NCI-H446 treated with DMSO at 0.1 percent for 48 hours (cell line): ENCODE results near the gene NDUFS4.
A peak's percentile ranks its signal among the peaks of the same experiment; 100 is the strongest.
"Not testable (repeated sequence)": the region's sequence is repeated elsewhere in the genome, so short reads cannot be mapped to it uniquely, and the experiment has no call there.

ENCODE experiments used
- DNase-seq: peaks from one replicate; lab custom pipeline; 2025; lab: John Stamatoyannopoulos, UW

NDUFS4 gene

GRCh38 chr5:53575101-53575500, 14.7 kb downstream of the NDUFS4 start:
- DNase-seq, result no peak

GRCh38 chr5:53575831-53576230, 15.4 kb downstream of the NDUFS4 start:
- DNase-seq, result no peak

GRCh38 chr5:53576674-53577073, 16.2 kb downstream of the NDUFS4 start:
- no peak for DNase-seq

GRCh38 chr5:53578854-53579253, 18.4 kb downstream of the NDUFS4 start:
- DNase-seq, result no peak

GRCh38 chr5:53580547-53580946, 20.1 kb downstream of the NDUFS4 start:
- DNase-seq, result no peak

- no peak for DNase-seq
Observed at GRCh38 chr5:53582225-53582624, 21.8 kb downstream of the NDUFS4 start.

- no peak for DNase-seq
Observed at GRCh38 chr5:53590759-53591158, 30.3 kb downstream of the NDUFS4 start.

- no peak for DNase-seq
Observed at GRCh38 chr5:53594419-53594818, 34.0 kb downstream of the NDUFS4 start.

- DNase-seq, result no peak
Observed at GRCh38 chr5:53597894-53598293, 37.5 kb downstream of the NDUFS4 start.

GRCh38 chr5:53601570-53601969, 41.1 kb downstream of the NDUFS4 start:
- no peak for DNase-seq

GRCh38 chr5:53603009-53603687, 42.7 kb downstream of the NDUFS4 start:
- peak; percentile 33 for DNase-seq

- DNase-seq, result no peak
Observed at GRCh38 chr5:53604309-53604708, 43.9 kb downstream of the NDUFS4 start.

GRCh38 chr5:53607886-53608285, 47.4 kb downstream of the NDUFS4 start:
- DNase-seq, result no peak

- DNase-seq, result not testable (repeated sequence)
Observed at GRCh38 chr5:53608897-53609296, 48.5 kb downstream of the NDUFS4 start.

- DNase-seq, result no peak
Observed at GRCh38 chr5:53613061-53613460, 52.6 kb downstream of the NDUFS4 start.

GRCh38 chr5:53613536-53613935, 53.1 kb downstream of the NDUFS4 start:
- no peak for DNase-seq

- DNase-seq, result no peak
Observed at GRCh38 chr5:53614376-53614885, 54.0 kb downstream of the NDUFS4 start.

- DNase-seq, result no peak
Observed at GRCh38 chr5:53616939-53617549, 56.6 kb downstream of the NDUFS4 start.

GRCh38 chr5:53631251-53631650, 70.8 kb downstream of the NDUFS4 start:
- DNase-seq, result no peak

- DNase-seq, result no peak
Observed at GRCh38 chr5:53642061-53642460, 81.6 kb downstream of the NDUFS4 start.

- DNase-seq, result no peak
Observed at GRCh38 chr5:53643445-53643844, 83.0 kb downstream of the NDUFS4 start.

GRCh38 chr5:53645078-53645477, 84.6 kb downstream of the NDUFS4 start:
- DNase-seq, result no peak

- no peak for DNase-seq
Observed at GRCh38 chr5:53649352-53649751, 88.9 kb downstream of the NDUFS4 start.

GRCh38 chr5:53660573-53660972, 100.1 kb downstream of the NDUFS4 start:
- DNase-seq, result not testable (repeated sequence)
